Inferior parietal cortex (tissue), 1 donor: Measurements from ENCODE around the gene PSPC1.
"Not testable (repeated sequence)": the region's sequence is repeated elsewhere in the genome, so short reads cannot be mapped to it uniquely, and the experiment has no call there.

ENCODE experiments used
- DNase-seq: peaks from one replicate; pipeline ENCODE4 v3.0.0-alpha.2; 2016; ENCODE audit errors: extremely low spot score

PSPC1 gene

DNA sequence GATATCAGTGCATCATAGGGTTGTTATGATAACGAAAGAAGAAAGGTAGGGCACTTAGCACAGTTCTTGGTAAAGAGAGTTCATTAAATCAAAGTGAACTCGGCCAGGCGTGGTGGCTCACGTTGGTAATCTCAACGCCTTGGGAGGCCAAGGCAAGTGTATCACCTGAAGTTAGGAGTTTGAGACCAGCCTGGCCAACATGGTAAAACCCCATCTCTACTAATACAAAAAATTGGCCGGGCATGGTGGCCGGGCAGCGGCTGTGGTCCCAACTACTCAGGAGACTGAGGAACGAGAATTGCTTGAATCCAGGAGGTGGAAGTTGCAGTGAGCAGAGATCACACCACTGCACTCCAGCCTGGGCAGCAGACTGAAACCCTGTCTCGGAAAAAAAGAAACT lies 19.1 kb downstream of the PSPC1 start:
- DNase-seq = no peak

DNA sequence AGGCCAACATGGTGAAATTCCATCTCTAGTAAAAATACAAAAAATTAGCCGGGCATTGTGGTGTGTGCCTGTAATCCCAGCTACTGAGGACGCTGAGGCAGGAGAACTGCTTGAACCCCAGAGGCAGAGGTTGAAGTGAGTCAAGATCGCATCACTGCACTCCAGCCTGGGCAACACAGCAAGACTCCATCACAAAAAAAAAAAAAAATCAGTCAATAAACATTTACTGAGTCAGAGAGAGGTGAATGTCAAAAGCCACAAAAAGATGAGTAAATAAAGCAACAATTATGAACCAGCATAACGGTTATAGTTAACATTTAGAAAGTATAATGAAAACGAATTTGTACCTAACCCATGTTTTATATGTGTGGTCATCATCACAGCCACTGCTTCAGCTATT lies 23.1 kb downstream of the PSPC1 start:
- DNase-seq = no peak

DNA sequence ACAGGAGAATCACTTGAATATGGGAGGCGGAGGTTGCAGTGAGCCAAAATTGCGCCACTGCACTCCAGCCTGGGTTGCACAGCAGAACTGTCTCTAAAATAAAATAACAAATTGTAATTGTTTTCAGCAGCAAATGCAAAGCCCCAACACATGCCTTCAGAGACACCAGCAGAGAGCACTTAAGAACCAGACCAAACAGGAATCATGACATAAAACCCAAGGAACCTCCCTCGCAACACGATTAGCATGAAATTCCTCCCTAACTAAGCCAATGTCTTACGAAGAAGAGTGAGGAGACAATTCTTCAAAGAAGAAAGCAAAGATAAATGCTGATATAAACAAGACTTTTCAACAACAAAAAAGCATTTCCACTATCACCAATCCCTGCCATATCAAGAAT lies 40.1 kb downstream of the PSPC1 start:
- DNase-seq = no peak

DNA sequence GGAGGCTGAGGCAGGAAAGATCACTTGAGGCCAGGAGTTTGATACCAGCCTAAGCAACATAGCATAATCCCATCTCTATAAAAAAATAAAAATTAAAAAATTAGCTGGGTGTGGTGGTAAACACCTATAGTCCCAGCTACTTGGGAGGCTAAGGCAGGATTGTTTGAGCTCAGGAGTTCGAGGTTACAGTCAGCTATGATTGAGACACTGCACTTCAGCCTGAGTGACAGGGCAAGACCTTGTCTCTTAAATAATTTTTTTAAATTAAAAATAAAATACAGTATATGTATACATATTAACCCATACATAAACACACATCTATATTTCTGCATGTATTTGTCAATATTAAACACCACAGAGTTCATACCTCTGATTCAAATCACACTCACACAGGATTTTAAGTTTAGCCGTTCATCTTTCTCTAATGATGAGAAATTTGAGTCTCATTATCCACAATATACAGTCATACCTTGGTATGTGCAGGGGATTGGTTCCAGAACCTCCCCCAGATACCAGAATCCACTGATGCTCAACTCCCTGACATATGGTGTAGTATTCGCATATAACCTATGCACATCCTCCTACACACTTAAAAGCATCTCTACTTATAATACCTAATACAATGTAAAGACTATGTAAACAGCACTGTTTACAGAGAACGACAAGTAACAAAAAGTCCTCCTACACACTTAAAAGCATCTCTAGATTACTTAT lies 44.7 kb downstream of the PSPC1 start:
- DNase-seq = no peak

DNA sequence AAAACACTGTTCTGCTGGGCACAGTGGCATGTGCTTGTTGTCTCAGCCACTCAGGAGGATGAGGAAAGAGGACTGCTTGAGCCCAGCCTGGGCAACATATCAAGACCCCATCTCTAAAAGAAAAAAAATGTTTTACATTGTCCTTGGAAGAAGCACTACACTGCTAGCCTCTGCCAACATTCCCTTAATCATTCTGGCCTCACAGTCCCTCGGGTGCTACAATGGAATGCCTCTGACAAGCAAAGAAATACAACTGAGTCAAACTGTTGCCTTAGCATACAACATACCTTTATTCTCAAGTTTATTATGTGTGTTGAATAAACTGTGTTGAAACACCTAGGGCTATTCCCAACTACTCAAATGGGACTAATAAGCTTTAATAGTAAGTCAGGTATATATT lies 56.1 kb downstream of the PSPC1 start:
- DNase-seq = no peak

DNA sequence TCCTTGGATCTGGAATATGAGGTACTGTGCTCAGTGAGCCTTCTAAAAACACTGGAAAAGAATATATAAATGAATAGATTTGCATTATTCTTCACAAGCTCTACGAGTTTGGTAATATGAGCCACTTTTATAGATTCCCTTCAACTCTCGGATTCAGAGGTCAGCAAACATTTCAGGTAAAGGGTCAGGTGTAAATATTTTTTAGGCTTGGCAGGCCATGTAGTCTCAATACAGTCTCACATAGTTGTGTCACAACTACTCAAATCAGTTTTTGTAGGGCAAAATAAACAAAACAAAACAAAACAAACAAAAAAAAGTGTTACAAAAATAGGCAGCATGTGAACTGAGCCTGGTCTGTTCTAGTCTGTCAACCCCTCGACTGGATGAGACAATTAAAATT lies 57.4 kb downstream of the PSPC1 start:
- DNase-seq = no peak

DNA sequence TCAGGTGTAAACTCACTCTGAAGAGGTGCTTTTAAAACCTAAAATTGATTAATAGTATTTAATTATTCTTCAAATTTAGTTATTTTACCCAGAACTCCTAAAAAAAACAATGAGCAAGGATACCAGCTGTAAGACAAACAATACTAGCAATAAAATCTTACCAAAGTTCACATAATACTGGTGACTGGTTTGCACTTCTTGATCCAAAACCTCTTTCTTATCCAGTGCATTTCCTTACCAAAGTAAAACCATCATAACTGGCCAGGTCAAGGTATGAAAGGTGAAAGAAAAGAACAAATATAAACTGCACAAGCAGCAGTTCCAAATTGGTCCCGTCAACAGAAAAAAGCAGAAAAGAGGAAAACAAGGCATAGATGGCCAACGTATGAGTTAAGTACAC lies 62.7 kb downstream of the PSPC1 start:
- DNase-seq = no peak

DNA sequence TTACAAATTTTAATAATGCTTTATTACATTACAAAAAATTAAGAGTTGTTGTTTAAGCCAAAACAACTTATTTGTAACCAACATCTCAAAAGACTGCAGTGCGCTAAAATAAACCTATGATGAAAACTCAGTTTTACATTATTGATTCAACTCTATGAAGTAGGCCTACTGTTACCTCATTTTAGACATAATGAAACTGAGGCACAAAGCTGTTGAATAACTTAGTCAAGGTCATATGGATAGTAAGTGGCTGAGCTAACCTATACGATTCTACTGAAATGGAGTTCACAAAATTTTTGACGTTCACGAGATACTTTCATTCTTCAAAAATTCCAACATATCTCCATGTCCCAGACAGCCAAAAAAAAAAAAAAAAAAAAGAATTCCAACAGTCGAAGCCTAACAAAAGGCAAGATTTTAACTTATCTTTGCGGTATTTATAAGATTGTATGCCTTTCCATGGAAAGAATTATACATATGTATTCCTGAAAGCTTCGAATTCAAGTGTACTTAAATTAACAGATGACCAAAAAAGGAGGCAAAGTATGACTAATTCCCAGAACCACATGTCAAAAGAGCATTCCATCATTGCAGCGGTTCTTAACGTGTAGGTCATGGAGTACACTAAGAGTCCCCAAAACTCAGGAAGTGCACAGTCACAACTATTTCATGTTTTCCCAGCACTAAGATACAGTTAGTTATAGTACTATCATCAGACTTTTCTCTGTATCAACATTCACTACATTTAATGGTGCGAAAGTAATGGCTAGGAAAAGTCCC lies 69.4 kb downstream of the PSPC1 start:
- DNase-seq = no peak

DNA sequence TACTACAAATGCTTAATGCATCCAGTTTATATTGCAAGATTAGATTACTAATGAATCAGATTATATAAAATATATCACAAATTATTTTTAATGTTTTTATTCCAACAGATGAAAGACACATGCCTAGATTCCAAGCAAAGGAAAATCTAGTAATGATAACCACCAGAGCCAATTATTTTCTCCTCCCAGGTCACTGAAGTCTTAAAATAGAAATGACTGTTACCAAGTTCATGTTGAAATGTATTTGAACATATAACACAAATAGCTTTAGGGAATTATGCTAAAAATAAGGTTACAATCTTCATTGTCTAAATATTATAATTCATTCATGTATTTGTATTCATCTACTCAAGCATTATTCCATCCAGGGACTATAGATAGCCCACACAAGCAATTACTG lies 73.0 kb downstream of the PSPC1 start:
- DNase-seq = not testable (repeated sequence)

DNA sequence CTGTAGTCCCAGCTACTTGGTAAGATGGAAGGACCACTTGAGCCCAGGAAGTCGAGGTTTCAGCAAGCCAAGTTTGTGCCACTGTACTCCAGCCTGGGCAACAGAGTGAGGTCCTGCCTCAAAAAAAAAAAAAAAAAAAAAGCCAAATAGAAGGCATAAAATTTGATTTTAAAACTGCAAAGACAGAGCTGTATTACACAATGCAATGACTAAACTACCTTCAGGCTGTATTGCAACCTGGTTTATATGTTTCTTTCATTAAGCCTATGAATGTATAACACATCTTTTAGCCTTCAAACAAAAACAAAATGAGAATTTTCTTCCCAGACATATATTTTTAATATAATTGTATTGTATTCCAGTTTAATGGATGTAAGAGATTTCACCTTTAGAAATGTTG lies 73.7 kb downstream of the PSPC1 start:
- DNase-seq = not testable (repeated sequence)

DNA sequence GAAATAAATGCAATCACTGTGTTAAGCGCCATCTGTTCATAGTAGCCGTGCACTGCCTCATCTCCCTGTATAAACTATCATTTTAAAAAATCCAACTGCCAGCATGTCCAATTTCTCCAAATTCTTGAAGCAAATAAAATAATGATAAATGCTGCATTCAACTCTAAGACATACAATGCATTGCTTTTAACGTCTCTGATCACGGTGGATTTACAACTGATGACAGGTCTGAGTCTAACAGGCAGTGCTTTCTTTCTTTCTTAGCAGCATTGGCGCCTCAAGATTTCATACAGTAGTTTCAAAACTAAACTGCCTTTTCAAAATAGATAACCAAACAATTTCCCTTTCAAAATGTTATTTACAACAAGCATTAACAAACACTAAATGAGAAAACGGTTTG lies 78.5 kb downstream of the PSPC1 start:
- DNase-seq = not testable (repeated sequence)

DNA sequence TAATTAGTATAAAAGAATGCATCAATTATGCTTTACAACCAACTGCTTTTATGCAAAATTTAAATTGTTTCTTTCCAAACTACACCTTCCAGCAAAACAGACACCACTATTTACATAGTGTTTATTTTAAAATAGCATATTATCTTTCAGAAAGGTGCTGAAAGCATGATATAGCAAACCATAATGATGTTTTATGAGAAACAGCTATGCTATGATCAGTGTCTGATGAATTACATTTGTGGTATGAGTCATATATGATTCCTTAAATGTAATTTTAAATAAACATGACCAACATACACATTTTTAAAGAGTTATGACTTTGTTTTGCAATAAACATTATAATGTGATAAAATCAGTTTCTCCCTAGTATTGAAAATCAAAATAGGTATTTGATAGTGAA lies 81.1 kb downstream of the PSPC1 start:
- not testable (repeated sequence) for DNase-seq

DNA sequence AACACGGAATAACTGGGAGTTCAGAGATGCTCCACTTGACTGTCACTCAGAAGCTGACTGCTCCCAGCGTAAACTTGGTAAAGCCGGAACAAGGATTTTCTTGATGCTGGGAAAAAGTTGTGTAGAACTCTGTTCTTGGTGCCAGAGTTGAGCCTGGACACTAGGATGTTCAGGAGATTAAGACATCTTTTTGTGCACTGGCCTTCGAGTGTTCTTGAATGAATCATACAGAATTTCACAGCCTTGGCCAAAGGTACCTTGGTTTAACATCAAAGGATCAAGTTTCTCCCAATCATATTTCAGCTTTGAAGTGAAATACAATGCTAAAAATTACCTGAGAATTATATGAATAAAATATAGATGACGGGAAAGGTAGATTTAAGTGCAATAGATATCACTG lies 81.8 kb downstream of the PSPC1 start:
- not testable (repeated sequence) for DNase-seq

DNA sequence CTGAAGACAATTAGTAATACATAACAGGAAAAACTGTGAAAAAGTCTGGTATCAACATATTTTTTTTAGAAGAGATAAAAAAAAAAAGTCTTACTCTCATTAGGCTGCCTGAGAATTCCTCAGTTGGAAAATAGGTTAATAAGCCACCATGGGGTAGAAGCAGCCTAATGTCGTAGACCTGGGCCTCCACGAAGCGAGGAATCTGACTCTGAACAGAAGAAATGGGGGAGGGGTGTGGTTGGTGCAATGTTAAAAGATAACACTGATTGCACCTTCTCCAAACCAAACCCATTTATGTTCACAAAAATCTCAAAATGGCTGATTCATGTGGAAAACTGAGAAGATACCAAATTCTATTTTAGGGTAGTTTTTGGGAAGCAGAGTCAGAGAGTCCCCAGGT lies 86.9 kb downstream of the PSPC1 start:
- no peak for DNase-seq

DNA sequence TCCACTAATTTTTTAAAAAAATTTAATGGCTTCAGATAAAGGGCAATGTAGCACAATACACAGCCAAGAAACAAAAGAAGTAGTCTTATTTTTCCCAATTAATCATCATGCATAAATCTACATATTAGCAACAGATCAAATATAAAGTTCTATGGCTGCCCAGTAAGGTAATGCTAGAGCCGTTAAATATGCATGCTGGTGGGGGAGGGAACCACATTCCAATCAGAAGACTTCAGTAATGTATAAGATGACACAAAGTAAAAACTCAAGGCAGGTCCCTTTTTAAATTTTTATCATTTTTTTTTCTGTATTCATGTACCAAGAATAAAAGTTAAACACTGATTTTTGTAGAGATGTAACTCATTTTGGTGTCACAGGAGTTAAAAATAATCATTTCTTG lies 87.3 kb downstream of the PSPC1 start:
- no peak for DNase-seq

DNA sequence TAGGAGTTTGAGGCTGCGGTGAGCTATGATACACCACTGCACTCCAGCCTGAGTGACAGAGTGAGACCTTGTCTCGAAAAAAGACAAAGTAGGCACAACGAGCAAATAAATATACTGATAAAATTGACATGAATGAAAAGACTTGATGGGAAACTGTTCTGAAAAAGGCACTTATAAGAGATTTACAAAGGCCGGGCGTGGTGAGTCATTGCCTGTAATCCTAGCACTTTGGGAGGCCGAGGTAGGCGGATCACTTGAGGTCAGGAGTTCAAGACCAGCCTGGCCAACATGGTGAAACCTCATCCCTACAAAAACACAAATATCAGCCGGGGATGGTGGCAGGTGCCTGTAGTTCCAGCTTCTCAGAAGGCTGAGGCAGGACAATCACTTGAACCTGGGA lies 91.3 kb downstream of the PSPC1 start:
- not testable (repeated sequence) for DNase-seq

DNA sequence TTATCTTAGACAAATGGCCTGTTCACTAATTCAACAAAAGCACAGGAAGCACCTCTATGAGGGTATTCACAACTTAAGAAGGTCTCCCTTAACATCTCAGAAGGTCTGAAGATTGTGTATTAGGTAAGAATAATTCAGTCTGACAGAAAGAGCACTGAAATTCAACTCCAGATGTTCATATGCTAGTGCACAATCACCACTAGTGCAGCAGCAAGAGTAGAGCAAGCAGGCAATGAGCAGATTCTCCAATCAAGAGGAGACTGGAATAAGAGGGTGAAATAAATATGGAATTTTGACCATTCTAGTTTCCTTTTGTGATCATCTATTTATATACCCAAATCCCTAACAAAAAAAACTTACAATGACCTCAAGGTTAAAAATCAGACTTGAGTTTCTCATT lies 97.3 kb downstream of the PSPC1 start:
- DNase-seq = no peak

DNA sequence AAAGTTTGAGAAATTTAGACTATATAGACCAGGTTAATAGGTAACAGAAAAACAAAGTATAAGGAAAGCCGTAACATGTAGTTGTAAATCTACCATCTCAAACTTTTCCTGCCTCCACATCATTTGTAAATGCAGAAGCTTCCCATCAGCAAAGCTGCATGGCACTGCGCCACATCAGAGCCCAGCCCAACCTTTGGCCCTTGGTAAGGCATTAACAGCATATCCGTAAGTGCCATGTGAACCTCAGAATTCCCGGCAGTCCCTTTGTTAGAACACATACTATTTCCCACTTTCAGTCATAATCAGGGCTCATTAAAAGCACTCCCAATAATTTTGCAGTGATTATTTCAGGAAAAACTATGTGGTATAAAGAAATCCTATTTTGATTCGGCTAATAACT lies 97.7 kb downstream of the PSPC1 start:
- DNase-seq = no peak

DNA sequence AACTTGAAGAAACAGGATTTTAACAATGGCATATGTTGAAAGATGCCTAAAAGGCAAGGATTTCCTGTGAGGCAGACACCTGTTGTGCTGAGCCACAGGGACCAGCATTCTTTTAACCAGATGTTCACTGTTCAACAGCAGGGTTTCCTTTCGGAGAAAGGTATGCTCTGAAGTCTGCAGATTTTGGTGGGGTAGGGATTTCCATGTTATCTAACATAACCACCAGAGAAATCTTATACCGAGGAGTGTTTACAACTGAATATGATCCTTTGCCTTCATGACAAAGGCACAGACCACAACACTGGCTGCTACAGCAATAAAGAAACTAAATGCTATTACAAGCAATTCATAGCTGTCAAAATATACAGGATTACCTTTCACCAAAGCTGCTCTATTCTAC lies 101.2 kb downstream of the PSPC1 start:
- no peak for DNase-seq

DNA sequence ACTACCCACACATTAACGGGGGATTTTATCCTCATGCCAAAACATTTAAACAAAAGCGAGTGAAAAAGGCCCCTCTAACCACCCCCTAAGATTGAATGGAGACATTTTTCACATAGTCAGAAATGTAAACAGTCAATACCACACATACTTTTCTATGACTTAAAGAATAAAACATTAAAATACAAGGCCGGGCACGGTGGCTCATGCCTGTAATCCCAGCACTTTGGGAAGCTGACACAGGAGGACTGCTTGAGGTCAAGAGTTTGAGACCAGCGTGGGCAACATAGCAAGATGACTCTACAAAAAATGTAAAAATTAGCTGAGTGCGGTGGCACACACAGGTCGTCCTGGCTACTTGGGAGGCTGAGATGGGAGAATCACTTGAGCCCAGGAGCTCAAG lies 102.0 kb downstream of the PSPC1 start:
- DNase-seq = no peak

DNA sequence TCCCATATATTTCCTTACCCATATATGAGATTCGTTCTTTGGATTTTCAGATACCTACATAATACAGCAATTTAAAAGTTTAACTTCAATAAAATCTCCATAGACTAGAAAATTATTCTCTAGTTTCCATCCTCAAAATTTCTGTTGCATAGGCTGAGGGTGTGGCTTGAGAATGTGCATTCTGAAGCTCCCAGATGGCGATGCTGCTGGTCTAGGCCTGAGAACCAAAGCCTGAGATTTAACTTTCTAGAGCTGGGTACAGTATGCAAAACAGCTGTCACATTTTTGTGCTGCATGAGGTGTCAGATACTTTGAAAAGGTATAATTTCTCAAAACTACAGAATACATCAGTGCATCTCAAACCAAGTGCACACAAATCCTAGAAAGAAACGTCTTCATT lies 106.6 kb downstream of the PSPC1 start:
- DNase-seq = no peak

DNA sequence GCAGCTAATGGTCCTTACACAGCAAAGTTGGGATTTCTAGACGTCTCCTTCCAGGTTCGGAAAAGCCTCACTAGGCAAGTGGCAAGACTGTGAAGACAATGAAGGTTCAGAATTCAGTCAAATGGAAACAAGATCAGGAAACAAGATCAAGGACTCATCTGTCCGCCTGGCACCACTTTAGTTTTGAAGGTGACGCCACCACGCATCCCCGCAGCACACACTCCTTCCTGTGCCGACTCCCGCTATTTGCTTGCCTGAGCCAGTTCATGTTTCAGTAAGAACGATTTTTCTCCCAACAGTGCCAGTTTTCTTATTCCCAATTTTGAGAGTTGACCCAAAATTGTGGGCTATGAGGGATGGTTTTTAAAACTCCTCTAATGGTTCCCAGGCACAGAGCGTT lies 107.8 kb downstream of the PSPC1 start:
- DNase-seq = no peak
